AG04449 (cell line): Measurements from ENCODE around the gene IGF2BP2.
"Not testable (repeated sequence)": the region's sequence is repeated elsewhere in the genome, so short reads cannot be mapped to it uniquely, and the experiment has no call there.

Experiments
- CTCF ChIA-PET: fragments of 350-600 bp; formaldehyde crosslinking; extraction: SDS; loops from one replicate; lab custom pipeline; 2021; ENCODE audit warnings: antibody characterized with exemption; lab: Yijun Ruan, JAX
- POLR2A ChIA-PET: fragments of 400-600, 350-600 bp; formaldehyde crosslinking; extraction: SDS; loops from one replicate; lab custom pipeline; 2020; ENCODE audit warnings: antibody characterized with exemption, inconsistent platforms; lab: Yijun Ruan, JAX
- DNase-seq: peaks from one replicate; pipeline ENCODE4 v3.0.0-alpha.2; 2010; ENCODE audit warnings: low read depth, low spot score
- H3K4me3 ChIP-seq: 2 replicates; pipeline ENCODE4 v1.5.1; 2011; ENCODE audit warnings: low read depth, mild to moderate bottlenecking, control low read depth, low read length
- TF ChIP-seq, protein P1 (sequence below): IDR thresholded peaks from one replicate; pipeline ENCODE4 v1.5.1; 2011; ENCODE audit warnings: mild to moderate bottlenecking, moderate library complexity, low read length, control low read depth, inconsistent platforms; ENCODE audit not compliant: insufficient read depth; ENCODE audit errors: missing control alignments

The IGF2BP2 gene

DNA sequence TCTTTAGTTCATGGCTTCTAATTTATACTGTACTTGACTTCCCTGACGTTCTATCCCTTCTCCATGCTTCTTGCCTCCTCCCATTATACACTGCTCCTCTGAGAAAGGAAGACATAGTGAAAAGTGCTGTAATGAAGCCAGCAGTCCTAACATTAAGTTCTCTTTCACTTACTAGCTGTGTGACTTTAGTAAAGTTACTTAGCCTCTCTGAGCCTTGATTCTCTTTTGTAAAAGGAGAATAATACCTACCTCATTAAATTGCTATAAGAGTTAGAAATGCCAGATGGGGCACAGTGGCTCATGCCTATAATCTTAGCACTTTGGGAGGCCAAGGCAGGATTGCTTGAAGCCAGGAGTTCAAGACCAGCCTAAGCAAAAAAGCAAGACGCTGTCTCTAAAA is 18.8 kb upstream of the IGF2BP2 start:
- POLR2A ChIA-PET, result no interaction called here
- no peak overlapping the region for H3K4me3 ChIP-seq
- CTCF ChIA-PET, result interaction anchor here (1.0 to 1.8 kb wide), 2 partner anchors 63 to 183 kb away, joined by 3 to 6 read pairs; no protein-coding TSS in a partner anchor
- TF ChIP-seq, protein P1, sequence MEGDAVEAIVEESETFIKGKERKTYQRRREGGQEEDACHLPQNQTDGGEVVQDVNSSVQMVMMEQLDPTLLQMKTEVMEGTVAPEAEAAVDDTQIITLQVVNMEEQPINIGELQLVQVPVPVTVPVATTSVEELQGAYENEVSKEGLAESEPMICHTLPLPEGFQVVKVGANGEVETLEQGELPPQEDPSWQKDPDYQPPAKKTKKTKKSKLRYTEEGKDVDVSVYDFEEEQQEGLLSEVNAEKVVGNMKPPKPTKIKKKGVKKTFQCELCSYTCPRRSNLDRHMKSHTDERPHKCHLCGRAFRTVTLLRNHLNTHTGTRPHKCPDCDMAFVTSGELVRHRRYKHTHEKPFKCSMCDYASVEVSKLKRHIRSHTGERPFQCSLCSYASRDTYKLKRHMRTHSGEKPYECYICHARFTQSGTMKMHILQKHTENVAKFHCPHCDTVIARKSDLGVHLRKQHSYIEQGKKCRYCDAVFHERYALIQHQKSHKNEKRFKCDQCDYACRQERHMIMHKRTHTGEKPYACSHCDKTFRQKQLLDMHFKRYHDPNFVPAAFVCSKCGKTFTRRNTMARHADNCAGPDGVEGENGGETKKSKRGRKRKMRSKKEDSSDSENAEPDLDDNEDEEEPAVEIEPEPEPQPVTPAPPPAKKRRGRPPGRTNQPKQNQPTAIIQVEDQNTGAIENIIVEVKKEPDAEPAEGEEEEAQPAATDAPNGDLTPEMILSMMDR, result no peak
- DNase-seq, result no peak

DNA sequence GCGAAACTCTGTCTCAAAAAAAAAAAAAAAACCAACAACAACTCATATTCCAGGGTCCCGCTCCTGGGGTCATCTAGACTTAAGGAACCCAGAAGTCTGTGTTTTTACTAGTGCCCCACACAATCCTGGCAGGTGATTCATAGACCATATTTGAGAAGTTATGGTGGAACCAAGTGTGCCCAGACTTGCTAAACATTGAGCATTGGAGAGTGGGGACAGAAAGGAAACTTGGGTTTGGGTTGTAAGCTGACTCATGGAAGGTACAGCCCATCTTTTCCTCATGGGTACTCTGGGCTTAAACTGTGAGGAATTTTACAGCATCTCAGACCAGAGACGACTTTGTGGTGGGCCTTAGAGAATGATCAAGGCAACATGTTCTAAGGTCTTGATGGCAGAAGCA is 18.3 kb upstream of the IGF2BP2 start:
- no peak overlapping the region for H3K4me3 ChIP-seq
- CTCF ChIA-PET, result interaction anchor here (1.8 kb wide), 1 partner anchor 183 kb away, joined by 6 read pairs; no protein-coding TSS in a partner anchor
- TF ChIP-seq, protein P1, result no peak
- POLR2A ChIA-PET, result no interaction called here
- no peak for DNase-seq

DNA sequence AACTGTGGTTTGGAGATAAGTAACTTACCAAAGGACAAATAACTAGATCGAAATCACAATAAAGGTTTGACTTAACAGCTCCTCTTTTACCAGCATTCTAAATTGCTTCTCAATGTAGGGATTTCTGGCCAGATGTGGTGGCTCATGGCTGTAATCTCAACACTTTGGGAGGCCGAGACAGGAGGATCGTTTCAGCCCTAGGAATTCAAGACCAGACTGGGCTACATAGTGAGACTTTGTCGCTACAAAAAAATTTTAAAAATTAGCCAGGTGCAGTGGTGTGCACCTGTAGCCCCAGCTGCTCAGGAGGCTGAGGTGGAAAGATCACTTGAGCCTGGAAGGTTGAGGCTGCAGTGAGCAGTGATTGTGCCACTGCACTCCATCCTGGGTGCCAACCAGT is 17.4 kb upstream of the IGF2BP2 start:
- no peak overlapping the region for H3K4me3 ChIP-seq
- TF ChIP-seq, protein P1, result no peak
- CTCF ChIA-PET, result interaction anchor here (1.8 kb wide), 1 partner anchor 182 kb away, joined by 6 read pairs; no protein-coding TSS in a partner anchor
- DNase-seq, result no peak
- POLR2A ChIA-PET, result interaction anchor here (0.7 kb wide), 1 partner anchor 24 kb away, joined by 3 read pairs; no protein-coding TSS in a partner anchor

DNA sequence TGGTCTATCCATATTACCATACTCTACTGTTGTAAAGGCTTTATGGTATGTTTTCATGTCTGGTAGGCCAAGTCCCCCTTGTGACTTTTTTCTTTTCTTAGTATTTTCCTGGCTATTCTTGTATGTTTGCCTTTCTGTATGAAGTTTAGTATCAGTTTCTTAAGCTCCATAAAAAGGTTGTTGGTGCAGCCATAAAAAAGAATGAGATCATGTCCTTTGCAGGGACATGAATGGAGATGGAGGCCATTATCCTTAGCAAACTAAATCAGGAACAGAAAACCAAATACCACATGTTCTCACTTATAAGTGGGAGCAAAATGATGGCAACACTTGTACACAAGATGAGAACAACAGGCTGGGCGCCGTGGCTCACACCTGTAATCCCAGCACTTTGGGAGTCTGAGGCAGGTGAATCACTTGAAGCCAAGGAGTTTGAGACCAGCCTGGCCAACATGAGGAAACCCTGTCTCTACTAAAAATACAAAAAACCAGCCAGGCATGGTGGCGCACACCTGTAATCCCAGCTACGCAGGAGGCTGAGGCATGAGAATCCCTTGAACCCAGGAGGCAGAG is 13.7 kb upstream of the IGF2BP2 start:
- CTCF ChIA-PET, POLR2A ChIA-PET: not testable (repeated sequence)

DNA sequence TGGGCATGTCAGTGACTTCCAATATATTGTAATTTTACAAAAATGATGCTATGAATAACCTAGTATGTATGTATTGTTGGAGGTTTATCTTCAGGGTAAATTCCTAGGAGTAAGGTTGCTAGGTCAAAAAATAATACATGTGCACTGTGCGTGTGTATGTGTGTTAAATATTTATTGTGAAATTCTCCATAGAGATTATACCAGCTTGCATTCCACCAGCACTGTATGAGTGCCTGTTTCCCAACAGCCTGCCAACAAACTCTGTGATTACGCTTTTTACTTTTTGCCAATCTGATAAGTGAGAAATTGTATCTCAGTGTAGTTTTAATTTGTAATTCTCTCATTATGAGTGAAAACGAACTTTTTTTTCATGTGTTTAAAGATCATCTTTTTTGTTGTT is 12.6 kb upstream of the IGF2BP2 start:
- no peak for DNase-seq
- H3K4me3 ChIP-seq, result no peak overlapping the region
- POLR2A ChIA-PET, result no interaction called here
- TF ChIP-seq, protein P1, result no peak
- CTCF ChIA-PET, result no interaction called here

More for the DNA sequence above, 13.7 kb upstream of the IGF2BP2 start:
- not testable (repeated sequence) for H3K4me3 ChIP-seq, DNase-seq

DNA sequence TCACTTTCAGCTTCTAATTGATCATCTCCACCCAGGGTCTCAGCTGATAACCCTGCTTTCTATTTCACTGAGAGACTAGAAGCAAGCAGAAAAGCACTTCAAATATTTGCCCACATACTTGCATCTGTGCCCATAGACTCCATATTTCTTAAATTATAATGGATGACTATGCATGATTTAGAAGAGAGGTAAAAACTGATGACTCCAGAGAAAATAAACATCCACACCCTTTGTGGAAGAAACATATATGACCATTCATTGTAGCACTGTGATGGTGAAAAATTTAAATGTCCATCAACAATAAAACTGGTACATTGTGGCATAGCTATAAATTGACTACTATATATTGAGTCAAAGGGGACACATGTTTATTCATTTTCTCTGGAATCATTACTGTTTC is 7.1 kb upstream of the IGF2BP2 start:
- no peak overlapping the region for H3K4me3 ChIP-seq
- CTCF ChIA-PET, result interaction anchor here (1.0 to 2.3 kb wide), 2 partner anchors 64 to 172 kb away, joined by 3 to 7 read pairs; no protein-coding TSS in a partner anchor
- POLR2A ChIA-PET, result no interaction called here
- TF ChIP-seq, protein P1, result no peak
- no peak for DNase-seq

DNA sequence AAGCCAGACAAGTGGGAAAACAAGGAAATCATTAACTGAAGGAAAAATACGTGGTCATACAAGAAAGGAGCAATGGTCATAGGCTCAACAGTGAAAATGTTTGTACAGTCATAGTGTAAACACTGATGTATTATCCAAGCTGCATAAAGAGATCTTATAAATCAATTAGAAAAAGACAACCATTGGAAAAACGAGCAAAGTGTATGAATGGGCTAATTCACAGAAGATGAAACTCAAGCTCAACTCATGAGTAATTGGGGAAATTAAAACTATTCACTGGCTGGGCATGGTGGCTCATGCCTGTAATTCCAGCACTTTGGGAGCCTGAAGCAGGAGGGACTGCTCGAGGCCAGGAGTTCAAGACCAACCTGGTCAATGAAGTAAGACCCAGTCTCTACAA is 6.4 kb upstream of the IGF2BP2 start:
- no peak overlapping the region for H3K4me3 ChIP-seq
- CTCF ChIA-PET, result interaction anchor here (1.0 to 2.3 kb wide), 2 partner anchors 63 to 171 kb away, joined by 3 to 7 read pairs; no protein-coding TSS in a partner anchor

More for the DNA sequence above, 6.4 kb upstream of the IGF2BP2 start:
- TF ChIP-seq, protein P1, result no peak
- DNase-seq, result no peak
- POLR2A ChIA-PET, result no interaction called here
